Liver (tissue), 9 donors: ENCODE measurements around the gene TGFBR1. TPM values are rescaled to one million over a fixed set of nuclear protein-coding genes. Genes with fewer than 3 reads are reported as not detected.

Experiments used
- DNase-seq: peaks from one replicate; pipeline ENCODE4 v3.0.0-alpha.2; 2017; ENCODE audit warnings: low spot score
- H3K27ac ChIP-seq, 2 donors: one replicate each; pipeline ENCODE4 v1.7.0; 2013; ENCODE audit warnings: inconsistent platforms in 2 of 2, low read length in 2 of 2, control low read depth in 1 of 2, low read depth in 1 of 2, mild to moderate bottlenecking in 1 of 2
- H3K27me3 ChIP-seq, 4 donors: one replicate each; pipeline versions ENCODE4 v1.6.1 to v1.7.0; 2013; ENCODE audit warnings: low read length in 3 of 4, inconsistent platforms in 1 of 4, mild to moderate bottlenecking in 1 of 4, moderate library complexity in 1 of 4; ENCODE audit not compliant: control insufficient read depth in 4 of 4, insufficient read depth in 4 of 4
- H3K36me3 ChIP-seq, 4 donors: one replicate each; pipeline versions ENCODE4 v1.6.1 to v1.7.0; 2013; ENCODE audit warnings: low read length in 3 of 4, mild to moderate bottlenecking in 3 of 4, low read depth in 1 of 4, moderate library complexity in 1 of 4; ENCODE audit not compliant: control insufficient read depth in 4 of 4, insufficient read depth in 3 of 4
- H3K4me1 ChIP-seq, 4 donors: one replicate each; pipeline versions ENCODE4 v1.6.1 to v1.7.0; 2013; ENCODE audit warnings: low read length in 3 of 4, mild to moderate bottlenecking in 3 of 4, moderate library complexity in 1 of 4; ENCODE audit not compliant: control insufficient read depth in 4 of 4, insufficient read depth in 4 of 4
- H3K4me3 ChIP-seq, 3 donors: one replicate each; pipeline versions ENCODE4 v1.6.1 to v1.7.0; 2013; ENCODE audit warnings: low read length in 3 of 3, control low read depth in 1 of 3, low read depth in 1 of 3, mild to moderate bottlenecking in 1 of 3
- H3K9ac ChIP-seq, 2 donors: one replicate each; pipeline ENCODE4 v1.7.0; 2013; ENCODE audit warnings: low read length in 2 of 2, mild to moderate bottlenecking in 2 of 2, moderate library complexity in 2 of 2, control low read depth in 1 of 2, low read depth in 1 of 2
- H3K9me3 ChIP-seq, 4 donors: one replicate each; pipeline versions ENCODE4 v1.6.1 to v1.7.0; 2013; ENCODE audit warnings: low read length in 3 of 4; ENCODE audit not compliant: control insufficient read depth in 4 of 4
- CTCF ChIP-seq: fragments of 150-350 bp; IDR thresholded peaks from 2 replicates; pipeline ENCODE4 v1.5.1; 2017; ENCODE audit warnings: improper control_type of control experiment, low read depth, low read length; ENCODE audit not compliant: missing input control
- EGR1 ChIP-seq, 2 donors: IDR thresholded peaks; 2 replicates each; pipeline ENCODE4 v1.6.1; 2016 to 2018; ENCODE audit warnings: antibody characterized with exemption in 2 of 2, low read depth in 2 of 2
- FOXA1 ChIP-seq: IDR thresholded peaks from 2 replicates; pipeline ENCODE4 v1.6.1; 2016; ENCODE audit warnings: antibody characterized with exemption
- FOXA2 ChIP-seq: IDR thresholded peaks from 2 replicates; pipeline ENCODE4 v1.6.1; 2016; ENCODE audit warnings: antibody characterized with exemption
- GABPA ChIP-seq, 2 donors: IDR thresholded peaks in 1 of 2; conservative IDR thresholded peaks in 1 of 2; 2 replicates each; pipeline ENCODE4 v1.6.1; 2016; ENCODE audit warnings: antibody characterized with exemption in 2 of 2, mild to moderate bottlenecking in 1 of 2, moderate library complexity in 1 of 2
- HNF4A ChIP-seq, 2 donors: conservative IDR thresholded peaks; 2 replicates each; pipeline ENCODE4 v1.6.1; 2016; ENCODE audit warnings: antibody characterized with exemption in 2 of 2, mild to moderate bottlenecking in 2 of 2
- HNF4G ChIP-seq: IDR thresholded peaks from 2 replicates; pipeline ENCODE4 v1.6.1; 2016; ENCODE audit warnings: antibody characterized with exemption
- JUND ChIP-seq, 2 donors: IDR thresholded peaks; 2 replicates each; pipeline ENCODE4 v1.6.1; 2016; ENCODE audit warnings: antibody characterized with exemption in 2 of 2
- RAD21 ChIP-seq, 2 donors: IDR thresholded peaks; 2 replicates each; pipeline ENCODE4 v1.6.1; 2016; ENCODE audit warnings: antibody characterized with exemption in 2 of 2, mild to moderate bottlenecking in 2 of 2
- REST ChIP-seq: IDR thresholded peaks from 2 replicates; pipeline ENCODE4 v1.6.1; 2016; ENCODE audit warnings: antibody characterized with exemption, mild to moderate bottlenecking
- RXRA ChIP-seq, 2 donors: IDR thresholded peaks; 2 replicates each; pipeline ENCODE4 v1.6.1; 2017 to 2018; ENCODE audit warnings: antibody characterized with exemption in 2 of 2, mild to moderate bottlenecking in 1 of 2
- SP1 ChIP-seq: IDR thresholded peaks from 2 replicates; pipeline ENCODE4 v1.6.1; 2018; ENCODE audit warnings: antibody characterized with exemption, mild to moderate bottlenecking
- TAF1 ChIP-seq: conservative IDR thresholded peaks from 2 replicates; pipeline ENCODE4 v1.6.1; 2016; ENCODE audit warnings: antibody characterized with exemption, mild to moderate bottlenecking
- YY1 ChIP-seq: IDR thresholded peaks from 2 replicates; pipeline ENCODE4 v1.6.1; 2016; ENCODE audit warnings: antibody characterized with exemption, mild to moderate bottlenecking
- ZBTB33 ChIP-seq: IDR thresholded peaks from 2 replicates; pipeline ENCODE4 v1.6.1; 2016; ENCODE audit warnings: antibody characterized with exemption
- WGBS: extraction: QIAGEN DNeasy Blood & Tissue Kit; methylation state at CpG from one replicate; pipeline ENCODE4 v1.1.7; 2013; 5-methylcytosine and 5-hydroxymethylcytosine counted together
- polyA plus RNA-seq, 2 donors: library from polyadenylated mRNA; stranded (reverse) in 1 of 2; unstranded in 1 of 2; fragments of 200-250 nt in 1 of 2; fragments of >200 nt in 1 of 2; fragmentation: Nextera tagmentation in 1 of 2; extraction: Ambion mirVana in 1 of 2; gene quantifications; one replicate each; pipeline versions ENCODE4 v1.2.1 to v1.2.3, GENCODE V29; 2013 to 2015
- total RNA-seq, 2 donors: library from RNA; depleted of rRNA; stranded (reverse); fragments of >200 nt; gene quantifications; one replicate each; pipeline ENCODE4 v1.2.3, GENCODE V29; 2014
- donor health status: healthy.
- donor health status: healthy.
- donor health status: healthy.
- donor health status: healthy.
- donor health status: healthy.

The TGFBR1 gene
- total and polyA plus RNA-seq, 4 donors, result 3.1 to 18.2 (median 11.0) TPM

GRCh38 chr9:99070681-99071080 lies 34.2 kb upstream of the TGFBR1 start:
- no peak for TF ChIP-seq RXRA (IDR thresholded peaks at IDR 0.05)
- no peak for TF ChIP-seq CTCF
- TF ChIP-seq FOXA2, result no peak
- TF ChIP-seq RAD21 (IDR thresholded peaks at IDR 0.05), result no peak
- no peak for TF ChIP-seq JUND (IDR thresholded peaks at IDR 0.05)
- 82% methylated on average over 6 of the region's 6 CpGs for WGBS
- H3K36me3 ChIP-seq, result no peaks in the 10 kb centered on the region
- DNase-seq, result no peak
- no peaks in the 10 kb centered on the region for H3K9me3 ChIP-seq
- no peak overlapping the region for H3K27ac ChIP-seq
- no peak overlapping the region for H3K9ac ChIP-seq
- H3K27me3 ChIP-seq, result no peaks in the 10 kb centered on the region
- no peaks in the 10 kb centered on the region for H3K4me1 ChIP-seq
- no peak overlapping the region for H3K4me3 ChIP-seq

GRCh38 chr9:99071313-99072039 lies 33.4 kb upstream of the TGFBR1 start:
- WGBS, result 91% methylated on average over 9 of the region's 9 CpGs
- Histone ChIP-seq H3K27ac (no peak overlapping the region), H3K36me3 (no peaks in the 10 kb centered on the region), H3K4me1 (no peaks in the 10 kb centered on the region), H3K9me3 (no peaks in the 10 kb centered on the region), H3K4me3 (no peak overlapping the region), H3K9ac (no peak overlapping the region), H3K27me3 (peaks cover 0 to 5% (median 0%) of the 10 kb centered on the region in 4 donors)
- DNase-seq, result no peak
- TF ChIP-seq YY1 (no peak), RXRA (IDR thresholded peaks at IDR 0.05) (no peak), EGR1 (IDR thresholded peaks at IDR 0.05; ENCODE audit: low read depth in 2 of 2) (no peak), FOXA2 (no peak), TAF1 (no peak), ZBTB33 (no peak), CTCF (no peak), HNF4A (conservative IDR thresholded peaks at IDR 0.05) (no peak)

GRCh38 chr9:99072040-99072394 lies 32.9 kb upstream of the TGFBR1 start:
- Histone ChIP-seq H3K9me3 (no peaks in the 10 kb centered on the region), H3K36me3 (no peaks in the 10 kb centered on the region), H3K9ac (no peak overlapping the region), H3K4me1 (no peaks in the 10 kb centered on the region), H3K4me3 (no peak overlapping the region), H3K27me3 (peaks cover 0 to 5% (median 0%) of the 10 kb centered on the region in 4 donors), H3K27ac (no peak overlapping the region)
- WGBS, result 91% methylated on average over 6 of the region's 6 CpGs
- no peak for DNase-seq
- TF ChIP-seq CTCF, result no peak
- no peak for TF ChIP-seq GABPA (IDR thresholded peaks at IDR 0.05 in 1 of 2, conservative IDR thresholded peaks at IDR 0.05 in 1 of 2)
- no peak for TF ChIP-seq RAD21 (IDR thresholded peaks at IDR 0.05)
- no peak for TF ChIP-seq REST
- TF ChIP-seq RXRA (IDR thresholded peaks at IDR 0.05), result no peak
- TF ChIP-seq SP1, result no peak
- no peak for TF ChIP-seq FOXA1
- TF ChIP-seq HNF4G, result no peak
